Pancreas (tissue), 10 donors: ENCODE measurements around the gene ZNF648. TPM values are rescaled to one million over a fixed set of nuclear protein-coding genes. Genes with fewer than 3 reads are reported as not detected.

Experiments
- ATAC-seq, 4 donors: fragments of 200-7000 bp; cut with Tn5 transposase; one replicate each; pipeline versions ENCODE4 v1.8.0 to v1.9.1; 2020; ENCODE audit warnings: mild to moderate bottlenecking in 4 of 4, moderate library complexity in 4 of 4
- DNase-seq, 6 donors: peaks; one replicate each; pipeline ENCODE4 v3.0.0-alpha.2; 2020
- FAIRE-seq: peaks from 2 replicates; lab custom pipeline; 2012; peaks lifted over from hg19 to GRCh38; lab: Jason Lieb, UNC
- H3K27ac ChIP-seq, 4 donors: fragments of 200-600 bp; sonication (generic); 1 replicate in 3 of 4; 2 replicates in 1 of 4; pipeline versions ENCODE4 v1.5.0 to v1.8.0; 2020
- H3K27me3 ChIP-seq, 4 donors: fragments of 200-600 bp; one replicate each; pipeline ENCODE4 v1.8.0; 2021
- H3K36me3 ChIP-seq, 3 donors: fragments of 200-600 bp; sonication (generic) in 1 of 3; one replicate each; pipeline versions ENCODE4 v1.5.0 to v1.8.0; 2020 to 2021
- H3K4me1 ChIP-seq, 3 donors: fragments of 200-600 bp; one replicate each; pipeline ENCODE4 v1.8.0; 2021
- H3K4me3 ChIP-seq, 4 donors: fragments of 200-600 bp; sonication (generic) in 2 of 4; one replicate each; pipeline versions ENCODE4 v1.5.0 to v1.8.0; 2020 to 2021
- H3K9me3 ChIP-seq, 4 donors: fragments of 200-600 bp; one replicate each; pipeline ENCODE4 v1.8.0; 2021
- WGBS, 2 donors: extraction: QIAGEN DNeasy Blood & Tissue Kit; methylation state at CpG; one replicate each; pipeline ENCODE4 v1.1.7; 2013; 5-methylcytosine and 5-hydroxymethylcytosine counted together
- intact Hi-C, 3 donors: fragments of 100-400 bp; cut with DNase I; formaldehyde crosslinking; loops; one replicate each; pipeline versions ENCODE4 v1.11.1 to v1.14.2; 2022
- polyA plus RNA-seq, 2 donors: library from polyadenylated mRNA; stranded (reverse); fragments of 200-250 nt; gene quantifications; one replicate each; pipeline ENCODE4 v1.2.3, GENCODE V29; 2013
- total RNA-seq, 6 donors: library from RNA; stranded (reverse); fragmentation: NEBNext Ultra II Directional in 4 of 6; extraction: Animal tissue kit (Norgen Biotek cat#: 25700) in 4 of 6; gene quantifications; one replicate each; pipeline versions ENCODE4 v1.2.1 to v1.2.4, GENCODE V29; 2021 to 2023
- TF ChIP-seq, protein P1 (sequence below), 4 donors: fragments of 200-600 bp; sonication (generic) in 3 of 4; IDR thresholded peaks; one replicate each; pipeline versions ENCODE4 v1.5.0 to v1.8.0; 2021; ENCODE audit warnings: antibody characterized with exemption in 4 of 4
- donor health status: healthy with polysubstance abuse.
- donor health status: DM: no; HTN: no; CAD: no; lungs with moderate emphysema.
- donor health status: DM: no; HTN: no; CAD: no.
- donor health status: control.
- donor health status: control.
- donor health status: Bipolar disorder and iron deficiency.
- donor health status: DM: yes; HTN: yes; CAD: no.
- donor health status: DM: no; HTN: no; CAD: no.
- donor health status: DM: no; HTN: no; CAD: no.
- donor health status: DM: yes; HTN: yes; CAD: no.

Gene ZNF648
- total and polyA plus RNA-seq, 8 donors, result 0.09 to 0.32 (median 0.17) TPM; not detected in 4

GRCh38 chr1:182080955-182081582, 19.6 kb upstream of the ZNF648 start:
- 73 to 100% methylated on average over 1 of the region's 1 CpG for WGBS, 2 donors
- ATAC-seq (peak in 2 of 4 donors; percentile 17 to 32), DNase-seq (no peak), FAIRE-seq (no peak)
- TF ChIP-seq, protein P1, sequence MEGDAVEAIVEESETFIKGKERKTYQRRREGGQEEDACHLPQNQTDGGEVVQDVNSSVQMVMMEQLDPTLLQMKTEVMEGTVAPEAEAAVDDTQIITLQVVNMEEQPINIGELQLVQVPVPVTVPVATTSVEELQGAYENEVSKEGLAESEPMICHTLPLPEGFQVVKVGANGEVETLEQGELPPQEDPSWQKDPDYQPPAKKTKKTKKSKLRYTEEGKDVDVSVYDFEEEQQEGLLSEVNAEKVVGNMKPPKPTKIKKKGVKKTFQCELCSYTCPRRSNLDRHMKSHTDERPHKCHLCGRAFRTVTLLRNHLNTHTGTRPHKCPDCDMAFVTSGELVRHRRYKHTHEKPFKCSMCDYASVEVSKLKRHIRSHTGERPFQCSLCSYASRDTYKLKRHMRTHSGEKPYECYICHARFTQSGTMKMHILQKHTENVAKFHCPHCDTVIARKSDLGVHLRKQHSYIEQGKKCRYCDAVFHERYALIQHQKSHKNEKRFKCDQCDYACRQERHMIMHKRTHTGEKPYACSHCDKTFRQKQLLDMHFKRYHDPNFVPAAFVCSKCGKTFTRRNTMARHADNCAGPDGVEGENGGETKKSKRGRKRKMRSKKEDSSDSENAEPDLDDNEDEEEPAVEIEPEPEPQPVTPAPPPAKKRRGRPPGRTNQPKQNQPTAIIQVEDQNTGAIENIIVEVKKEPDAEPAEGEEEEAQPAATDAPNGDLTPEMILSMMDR (IDR thresholded peaks at IDR 0.05), result peak; percentile 42 to 48 (median 44)
- no peak overlapping the region for H3K27ac ChIP-seq
- intact Hi-C loops, result loop anchor here in 2 of 3 donors (5.0 to 10.0 kb wide), 4 partner anchors 64 to 701 kb away; partner anchors contain the start of genes RNASEL (in 1 of the 2) and TEDDM1 (in 1 of the 2)
- no peaks in the 10 kb centered on the region for H3K9me3 ChIP-seq
- no peak overlapping the region for H3K4me3 ChIP-seq
- H3K27me3 ChIP-seq, result no peaks in the 10 kb centered on the region
- no peaks in the 10 kb centered on the region for H3K36me3 ChIP-seq
- peaks cover 0 to 4% (median 0%) of the 10 kb centered on the region in 3 donors for H3K4me1 ChIP-seq

GRCh38 chr1:182080040-182080439, 18.5 kb upstream of the ZNF648 start:
- DNase-seq (no peak), ATAC-seq (no peak), FAIRE-seq (no peak)
- H3K9me3 ChIP-seq, result no peaks in the 10 kb centered on the region
- TF ChIP-seq, protein P1 (IDR thresholded peaks at IDR 0.05), result no peak
- 58 to 65% methylated on average over 3 of the region's 3 CpGs for WGBS, 2 donors
- H3K27ac ChIP-seq, result no peak overlapping the region
- H3K27me3 ChIP-seq, result no peaks in the 10 kb centered on the region
- peaks cover 0 to 4% (median 0%) of the 10 kb centered on the region in 3 donors for H3K4me1 ChIP-seq
- H3K4me3 ChIP-seq, result no peak overlapping the region
- H3K36me3 ChIP-seq, result no peaks in the 10 kb centered on the region
- intact Hi-C loops, result loop anchor here in 2 of 3 donors (5.0 to 10.0 kb wide), 4 partner anchors 65 to 702 kb away; partner anchors contain the start of genes RNASEL (in 1 of the 2) and TEDDM1 (in 1 of the 2)

GRCh38 chr1:182071924-182072323, 10.4 kb upstream of the ZNF648 start:
- H3K9me3 ChIP-seq, result no peaks in the 10 kb centered on the region

DNA sequence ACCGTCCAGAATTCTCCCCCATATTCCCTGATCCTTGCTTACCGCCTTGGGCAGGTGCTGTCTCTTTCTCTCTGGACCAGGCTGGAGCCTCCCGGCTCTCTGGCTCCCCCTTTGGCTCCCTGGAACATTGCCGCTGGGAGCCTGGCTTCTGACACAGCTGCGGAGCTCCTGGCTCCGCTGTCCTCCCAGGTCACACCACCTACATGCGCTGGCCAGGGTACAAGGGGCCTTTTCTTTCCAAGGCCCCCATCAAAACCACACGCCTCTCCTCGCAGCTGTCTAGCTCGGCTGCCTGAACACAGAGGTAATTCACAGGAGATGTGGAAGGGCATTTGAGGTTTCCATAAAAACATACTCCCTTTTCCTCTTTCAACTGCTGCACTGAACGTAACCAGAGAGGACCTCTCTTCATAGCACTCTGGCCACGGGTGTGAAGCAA, 7.5 kb upstream of the ZNF648 start:
- H3K4me3 ChIP-seq, result no peak overlapping the region
- TF ChIP-seq, protein P1 (IDR thresholded peaks at IDR 0.05), result peak; percentile 67 to 83 (median 78)
- H3K27me3 ChIP-seq, result no peaks in the 10 kb centered on the region
- DNase-seq (peak; percentile 52 to 90 (median 84)), FAIRE-seq (no peak), ATAC-seq (peak; percentile 97 to 100 (median 99))
- intact Hi-C loops, result loop anchor here in 1 of 3 donors (10.0 kb wide), 1 partner anchor 584 kb away; the partner anchor contains the start of gene CACNA1E
- H3K4me1 ChIP-seq, result no peaks in the 10 kb centered on the region
- H3K27ac ChIP-seq, result no peak overlapping the region
- H3K36me3 ChIP-seq, result no peaks in the 10 kb centered on the region
- 8 to 10% methylated on average over 11 to 12 of the region's 12 CpGs for WGBS, 2 donors
- H3K9me3 ChIP-seq, result no peaks in the 10 kb centered on the region

More at GRCh38 chr1:182071924-182072323, 10.4 kb upstream of the ZNF648 start:
- ATAC-seq (no peak), FAIRE-seq (no peak), DNase-seq (no peak)
- 69 to 74% methylated on average over 4 of the region's 4 CpGs for WGBS, 2 donors
- intact Hi-C loops, result no loop called here
- no peak overlapping the region for H3K27ac ChIP-seq
- H3K4me1 ChIP-seq, result no peaks in the 10 kb centered on the region
- no peaks in the 10 kb centered on the region for H3K27me3 ChIP-seq
- TF ChIP-seq, protein P1 (IDR thresholded peaks at IDR 0.05), result no peak
- no peak overlapping the region for H3K4me3 ChIP-seq
- H3K36me3 ChIP-seq, result no peaks in the 10 kb centered on the region
